GM19043 (cell line): ENCODE measurements around the gene TSC22D4.
"Not testable (repeated sequence)": the region's sequence is repeated elsewhere in the genome, so short reads cannot be mapped to it uniquely, and the experiment has no call there.

Experiments used
- ATAC-seq: cut with Tn5 transposase; IDR thresholded peaks from one replicate; pipeline ENCODE4 v1.9.1; 2021; ENCODE audit warnings: low read depth; ENCODE audit not compliant: unreplicated experiment

The TSC22D4 gene

GRCh38 chr7:100478958-100479660, at the start of gene TSC22D4:
Gene TSC22D4, minus strand, starts transcription at chr7:100479214. Its CDS starts 1,176 bp downstream, at chr7:100478038.
- no peak for ATAC-seq

- ATAC-seq, result not testable (repeated sequence)
Observed at GRCh38 chr7:100528108-100528866, 49.3 kb upstream of the TSC22D4 start.

GRCh38 chr7:100523192-100523591, 44.2 kb upstream of the TSC22D4 start:
- not testable (repeated sequence) for ATAC-seq

GRCh38 chr7:100521909-100522593, 43.0 kb upstream of the TSC22D4 start:
- ATAC-seq, result not testable (repeated sequence)

GRCh38 chr7:100521076-100521475, 42.1 kb upstream of the TSC22D4 start:
- no peak for ATAC-seq

- ATAC-seq, result no peak
Observed at GRCh38 chr7:100520138-100520537, 41.1 kb upstream of the TSC22D4 start.

GRCh38 chr7:100519580-100519979, 40.6 kb upstream of the TSC22D4 start:
- no peak for ATAC-seq

GRCh38 chr7:100517305-100517704, 38.3 kb upstream of the TSC22D4 start:
- ATAC-seq, result no peak

- ATAC-seq, result peak; percentile 57
Observed at GRCh38 chr7:100516135-100516812, 37.3 kb upstream of the TSC22D4 start.

GRCh38 chr7:100515072-100515532, 36.1 kb upstream of the TSC22D4 start:
- ATAC-seq, result no peak

- ATAC-seq, result no peak
Observed at GRCh38 chr7:100513212-100513810, 34.3 kb upstream of the TSC22D4 start.

- no peak for ATAC-seq
Observed at GRCh38 chr7:100510437-100511239, 31.6 kb upstream of the TSC22D4 start.

GRCh38 chr7:100509231-100509630, 30.2 kb upstream of the TSC22D4 start:
- no peak for ATAC-seq

GRCh38 chr7:100506356-100506923, 27.4 kb upstream of the TSC22D4 start:
- ATAC-seq, result no peak

GRCh38 chr7:100504887-100505611, 26.0 kb upstream of the TSC22D4 start:
- ATAC-seq, result no peak

- ATAC-seq, result not testable (repeated sequence)
Observed at GRCh38 chr7:100504031-100504430, 25.0 kb upstream of the TSC22D4 start.

- ATAC-seq, result not testable (repeated sequence)
Observed at GRCh38 chr7:100500743-100501142, 21.7 kb upstream of the TSC22D4 start.

GRCh38 chr7:100496509-100496908, 17.5 kb upstream of the TSC22D4 start:
- ATAC-seq, result no peak
